H1 (cell line): ENCODE measurements around the gene FRS2. TPM values are rescaled to one million over a fixed set of nuclear protein-coding genes. Genes with fewer than 3 reads are reported as not detected.

Experiments
- FOSL1 ChIP-seq: IDR thresholded peaks from 2 replicates; pipeline ENCODE4 v1.6.1; 2011; ENCODE audit warnings: mild to moderate bottlenecking, low read depth, low read length, moderate library complexity; ENCODE audit not compliant: insufficient read depth
- JUN ChIP-seq: IDR thresholded peaks from 2 replicates; pipeline ENCODE4 v1.6.1; 2011; ENCODE audit warnings: low read depth, mild to moderate bottlenecking, improper control_type of control experiment, low read length
- KDM4A ChIP-seq: IDR thresholded peaks from one replicate; pipeline ENCODE4 v1.7.1; 2012; ENCODE audit warnings: low read depth, mild to moderate bottlenecking, moderate library complexity, low read length, inconsistent platforms; ENCODE audit not compliant: severe bottlenecking
- polyA plus RNA-seq, 7 experiments: library from polyadenylated mRNA; depleted of rRNA in 3 of 7; stranded (reverse) in 5 of 7; unstranded in 2 of 7; fragments of >200 nt in 5 of 7; fragments of 200-250 nt in 2 of 7; gene quantifications; 1 replicate in 5 of 7; 2 replicates in 1 of 7; 4 replicates in 1 of 7; pipeline versions ENCODE4 v1.2.1 to v1.2.3, GENCODE V29; 2011 to 2013; ENCODE audit warnings: missing spikeins in 2 of 7, mixed read lengths in 2 of 7
- total RNA-seq: library from RNA; stranded (reverse); fragmentation: NEBNext Ultra II Directional; extraction: Animal tissue kit (Norgen Biotek cat#: 25700); gene quantifications from 2 replicates; pipeline ENCODE4 v1.2.1, GENCODE V29; 2021
- TF ChIP-seq, protein P1 (sequence below): IDR thresholded peaks from 2 replicates; pipeline ENCODE4 v1.6.1; 2011; ENCODE audit warnings: low read depth, mild to moderate bottlenecking, low read length; ENCODE audit not compliant: insufficient read depth
- TF ChIP-seq, protein P2 (sequence below): IDR thresholded peaks from 2 replicates; pipeline ENCODE4 v1.6.1; 2012; ENCODE audit warnings: inconsistent platforms

Gene FRS2
- total and polyA plus RNA-seq, 2 of the 8 experiments (the other 6 are each of a cell fraction or from before 2014, with no cell fraction given): 10.3 to 35.8 TPM

DNA sequence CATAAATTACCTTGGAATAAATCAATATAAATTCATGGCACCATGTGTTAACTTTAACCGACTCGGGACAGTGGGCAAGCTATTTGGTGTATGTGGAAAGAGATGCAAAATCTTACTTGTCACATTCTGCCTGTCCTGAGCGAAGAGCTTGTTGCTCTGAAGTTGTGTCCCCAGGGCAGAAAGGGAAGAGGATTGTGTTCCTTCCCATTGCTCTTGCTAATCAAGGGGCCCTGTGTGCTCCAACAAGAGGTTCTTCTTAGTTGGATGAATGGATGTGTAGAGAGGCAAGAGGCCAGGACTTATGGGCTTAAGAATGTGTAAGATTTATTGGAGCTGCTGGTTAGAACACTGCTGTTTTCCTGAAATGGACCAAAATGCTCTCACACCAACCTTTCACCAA is 36.5 kb upstream of the FRS2 start (continued):
- TF ChIP-seq, protein P1, sequence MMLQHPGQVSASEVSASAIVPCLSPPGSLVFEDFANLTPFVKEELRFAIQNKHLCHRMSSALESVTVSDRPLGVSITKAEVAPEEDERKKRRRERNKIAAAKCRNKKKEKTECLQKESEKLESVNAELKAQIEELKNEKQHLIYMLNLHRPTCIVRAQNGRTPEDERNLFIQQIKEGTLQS: no peak
- TF ChIP-seq FOSL1: no peak
- TF ChIP-seq, protein P2, sequence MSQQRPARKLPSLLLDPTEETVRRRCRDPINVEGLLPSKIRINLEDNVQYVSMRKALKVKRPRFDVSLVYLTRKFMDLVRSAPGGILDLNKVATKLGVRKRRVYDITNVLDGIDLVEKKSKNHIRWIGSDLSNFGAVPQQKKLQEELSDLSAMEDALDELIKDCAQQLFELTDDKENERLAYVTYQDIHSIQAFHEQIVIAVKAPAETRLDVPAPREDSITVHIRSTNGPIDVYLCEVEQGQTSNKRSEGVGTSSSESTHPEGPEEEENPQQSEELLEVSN: no peak
- TF ChIP-seq JUN: no peak
- TF ChIP-seq KDM4A: no peak
